ENCODE measurements around the gene DMD. TPM values are rescaled to one million over a fixed set of nuclear protein-coding genes. Genes with fewer than 3 reads are reported as not detected.

DMD gene
- total RNA-seq, 2 experiments from 2014 or later: 0.20 to 0.47 TPM

- no peak for ATAC-seq (ENCODE audit: poor library complexity)
- Mint-ChIP-seq H3K27ac (no peak overlapping the region), H3K9me3 (no peaks in the 10 kb centered on the region), H3K27me3 (no peaks in the 10 kb centered on the region), H3K36me3 (ENCODE audit: low read depth) (no peaks in the 10 kb centered on the region), H3K4me3 (no peak overlapping the region), H3K4me1 (ENCODE audit: low read depth) (no peaks in the 10 kb centered on the region)
- no peak overlapping the region for H3K27ac ChIP-seq (ENCODE audit: low read depth in 1 of 2, low read length in 2 of 2)
- ChIA-PET POLR2A (no interaction called here), CTCF (no interaction called here)
- H3K4me3 ChIP-seq (ENCODE audit: low read length): no peak overlapping the region
- no peak for DNase-seq
- no peaks in the 10 kb centered on the region for H3K9me3 ChIP-seq (ENCODE audit: control insufficient read depth in 1 of 2, insufficient read depth in 1 of 2, low read length in 2 of 2)
- TF ChIP-seq CTCF (IDR thresholded peaks at IDR 0.05): no peak
- no peaks in the 10 kb centered on the region for H3K27me3 ChIP-seq (ENCODE audit: control insufficient read depth in 1 of 2, insufficient read depth in 2 of 2, low read length in 2 of 2)
- intact Hi-C loops (cut with DNase I, micrococcal nuclease): no loop called here
- no peaks in the 10 kb centered on the region for H3K4me1 ChIP-seq (ENCODE audit: insufficient read depth, low read length)
- no peaks in the 10 kb centered on the region for H3K36me3 ChIP-seq (ENCODE audit: insufficient read depth, low read length)
These were observed 104.6 kb downstream of the DMD start for GRCh38 chrX:33106737-33107136.

- no peak for ATAC-seq (ENCODE audit: poor library complexity)
- Mint-ChIP-seq H3K27ac (no peak overlapping the region), H3K9me3 (no peaks in the 10 kb centered on the region), H3K4me3 (no peak overlapping the region), H3K36me3 (ENCODE audit: low read depth) (no peaks in the 10 kb centered on the region), H3K27me3 (no peaks in the 10 kb centered on the region), H3K4me1 (ENCODE audit: low read depth) (no peaks in the 10 kb centered on the region)
- Histone ChIP-seq H3K9me3 (ENCODE audit: control insufficient read depth in 1 of 2, insufficient read depth in 1 of 2, low read length in 2 of 2) (no peaks in the 10 kb centered on the region), H3K27ac (ENCODE audit: low read depth in 1 of 2, low read length in 2 of 2) (no peak overlapping the region), H3K4me1 (ENCODE audit: insufficient read depth, low read length) (no peaks in the 10 kb centered on the region), H3K36me3 (ENCODE audit: insufficient read depth, low read length) (no peaks in the 10 kb centered on the region), H3K4me3 (ENCODE audit: low read length) (no peak overlapping the region), H3K27me3 (ENCODE audit: control insufficient read depth in 1 of 2, insufficient read depth in 2 of 2, low read length in 2 of 2) (no peaks in the 10 kb centered on the region)
- TF ChIP-seq CTCF (IDR thresholded peaks at IDR 0.05): no peak
- DNase-seq: no peak
- intact Hi-C loops (cut with DNase I, micrococcal nuclease): no loop called here
- ChIA-PET POLR2A (no interaction called here), CTCF (no interaction called here)
These were observed 116.3 kb downstream of the DMD start for GRCh38 chrX:33095079-33095478.

- no peak for TF ChIP-seq CTCF (IDR thresholded peaks at IDR 0.05)
- H3K9me3 Mint-ChIP-seq: no peaks in the 10 kb centered on the region
- H3K27me3 Mint-ChIP-seq: no peaks in the 10 kb centered on the region
- intact Hi-C loops (cut with DNase I, micrococcal nuclease): no loop called here
- Histone ChIP-seq H3K9me3 (ENCODE audit: control insufficient read depth in 1 of 2, insufficient read depth in 1 of 2, low read length in 2 of 2) (no peaks in the 10 kb centered on the region), H3K27ac (ENCODE audit: low read depth in 1 of 2, low read length in 2 of 2) (no peak overlapping the region), H3K4me1 (ENCODE audit: insufficient read depth, low read length) (no peaks in the 10 kb centered on the region), H3K4me3 (ENCODE audit: low read length) (no peak overlapping the region), H3K36me3 (ENCODE audit: insufficient read depth, low read length) (no peaks in the 10 kb centered on the region), H3K27me3 (ENCODE audit: control insufficient read depth in 1 of 2, insufficient read depth in 2 of 2, low read length in 2 of 2) (no peaks in the 10 kb centered on the region)
- no peaks in the 10 kb centered on the region for H3K4me1 Mint-ChIP-seq (ENCODE audit: low read depth)
- H3K36me3 Mint-ChIP-seq (ENCODE audit: low read depth): no peaks in the 10 kb centered on the region
- H3K27ac Mint-ChIP-seq: no peak overlapping the region
- ChIA-PET POLR2A (no interaction called here), CTCF (no interaction called here)
- no peak overlapping the region for H3K4me3 Mint-ChIP-seq
- DNase-seq (no peak), ATAC-seq (ENCODE audit: poor library complexity) (no peak)
These were observed 123.9 kb downstream of the DMD start for GRCh38 chrX:33087411-33087810.

Measured in CD4-positive, alpha-beta T cell (primary cell).